EH (cell line): ENCODE results near the gene CHI3L1.

Experiments
- DNase-seq: peaks from one replicate; pipeline ENCODE4 v3.0.0-alpha.2; 2015; ENCODE audit warnings: low read depth

Gene CHI3L1

GRCh38 chr1:203181586-203182386 is 4.7 kb downstream of the CHI3L1 start:
- no peak for DNase-seq

- DNase-seq = no peak
These were observed 5.7 kb downstream of the CHI3L1 start for GRCh38 chr1:203180611-203181330.

GRCh38 chr1:203179667-203180005 is 6.9 kb downstream of the CHI3L1 start:
- no peak for DNase-seq

- no peak for DNase-seq
These were observed 7.5 kb downstream of the CHI3L1 start for GRCh38 chr1:203178821-203179666.

GRCh38 chr1:203178083-203178482 is 8.4 kb downstream of the CHI3L1 start:
- peak; percentile 53 for DNase-seq

GRCh38 chr1:203177470-203178039 is 8.9 kb downstream of the CHI3L1 start:
- peak; percentile 77 for DNase-seq

GRCh38 chr1:203177036-203177405 is 9.5 kb downstream of the CHI3L1 start:
- DNase-seq = no peak

- DNase-seq = no peak
These were observed 10.1 kb downstream of the CHI3L1 start for GRCh38 chr1:203176273-203177035.

- peak; percentile 22 for DNase-seq
These were observed 10.7 kb downstream of the CHI3L1 start for GRCh38 chr1:203175827-203176241.

GRCh38 chr1:203175237-203175826 is 11.2 kb downstream of the CHI3L1 start, which contains the start of gene MYBPH:
TSS of gene MYBPH (minus strand) at chr1:203175826. CDS start at chr1:203175755, 71 bp downstream.
- DNase-seq = no peak

GRCh38 chr1:203174324-203174985 is 12.0 kb downstream of the CHI3L1 start:
- DNase-seq = no peak

- DNase-seq = no peak
These were observed 12.9 kb downstream of the CHI3L1 start for GRCh38 chr1:203173566-203173965.

GRCh38 chr1:203173011-203173555 is 13.4 kb downstream of the CHI3L1 start:
- DNase-seq = no peak

GRCh38 chr1:203172184-203173010 is 14.1 kb downstream of the CHI3L1 start:
- DNase-seq = peak; percentile 70

GRCh38 chr1:203171341-203172183 is 14.9 kb downstream of the CHI3L1 start:
- DNase-seq = no peak

- peak; percentile 17 for DNase-seq
These were observed 15.7 kb downstream of the CHI3L1 start for GRCh38 chr1:203170625-203171330.

GRCh38 chr1:203169770-203170520 is 16.6 kb downstream of the CHI3L1 start:
- DNase-seq = no peak
